ENCODE measurements around the gene CDH12. TPM values are rescaled to one million over a fixed set of nuclear protein-coding genes. Genes with fewer than 3 reads are reported as not detected.
"Not testable (repeated sequence)": the region's sequence is repeated elsewhere in the genome, so short reads cannot be mapped to it uniquely, and the experiment has no call there.

The CDH12 gene
- total and polyA plus RNA-seq, 4 donors = 5.8 to 29.9 (median 8.2) TPM

- no peak for DNase-seq (ENCODE audit: low read depth in 4 of 6, low spot score in 6 of 6)
- H3K27ac ChIP-seq (ENCODE audit: low read depth, low read length) = no peak overlapping the region
- no peaks in the 10 kb centered on the region for H3K27me3 ChIP-seq (ENCODE audit: control insufficient read depth, insufficient read depth, low read length)
- no peaks in the 10 kb centered on the region for H3K36me3 ChIP-seq (ENCODE audit: control insufficient read depth, insufficient read depth, low read length)
- H3K9me3 ChIP-seq (ENCODE audit: control insufficient read depth, insufficient read depth, low read length) = no peaks in the 10 kb centered on the region
- H3K4me1 ChIP-seq (ENCODE audit: control insufficient read depth, insufficient read depth, low read length) = no peaks in the 10 kb centered on the region
- H3K4me3 ChIP-seq (ENCODE audit: low read depth, low read length) = no peak overlapping the region
- WGBS (ENCODE audit: insufficient coverage) = 90% methylated on average over 2 of the region's 4 CpGs
These were observed 321.2 kb downstream of the CDH12 start for GRCh38 chr5:22531986-22532385.

GRCh38 chr5:22521521-22521920, 331.6 kb downstream of the CDH12 start:
- H3K9me3 ChIP-seq (ENCODE audit: control insufficient read depth, insufficient read depth, low read length) = no peaks in the 10 kb centered on the region
- WGBS (ENCODE audit: insufficient coverage) = no CpG with 5 or more reads among the region's 3 CpGs

GRCh38 chr5:22516497-22516896, 336.6 kb downstream of the CDH12 start:
- WGBS (ENCODE audit: insufficient coverage) = 100% methylated on average over 2 of the region's 7 CpGs
- H3K27me3 ChIP-seq (ENCODE audit: control insufficient read depth, insufficient read depth, low read length); H3K27ac ChIP-seq (ENCODE audit: low read depth, low read length); H3K4me3 ChIP-seq (ENCODE audit: low read depth, low read length); DNase-seq (ENCODE audit: low read depth in 4 of 6, low spot score in 6 of 6); H3K4me1 ChIP-seq (ENCODE audit: control insufficient read depth, insufficient read depth, low read length); H3K36me3 ChIP-seq (ENCODE audit: control insufficient read depth, insufficient read depth, low read length); H3K9me3 ChIP-seq (ENCODE audit: control insufficient read depth, insufficient read depth, low read length): not testable (repeated sequence)

More at GRCh38 chr5:22521521-22521920, 331.6 kb downstream of the CDH12 start:
- Histone ChIP-seq H3K27me3 (ENCODE audit: control insufficient read depth, insufficient read depth, low read length) (no peaks in the 10 kb centered on the region), H3K4me3 (ENCODE audit: low read depth, low read length) (no peak overlapping the region), H3K36me3 (ENCODE audit: control insufficient read depth, insufficient read depth, low read length) (no peaks in the 10 kb centered on the region), H3K27ac (ENCODE audit: low read depth, low read length) (no peak overlapping the region), H3K4me1 (ENCODE audit: control insufficient read depth, insufficient read depth, low read length) (no peaks in the 10 kb centered on the region)
- no peak for DNase-seq (ENCODE audit: low read depth in 4 of 6, low spot score in 6 of 6)

GRCh38 chr5:22514231-22514630, 338.9 kb downstream of the CDH12 start:
- no peaks in the 10 kb centered on the region for H3K4me1 ChIP-seq (ENCODE audit: control insufficient read depth, insufficient read depth, low read length)
- H3K36me3 ChIP-seq (ENCODE audit: control insufficient read depth, insufficient read depth, low read length) = no peaks in the 10 kb centered on the region
- no peak for DNase-seq (ENCODE audit: low read depth in 4 of 6, low spot score in 6 of 6)
- no peak overlapping the region for H3K27ac ChIP-seq (ENCODE audit: low read depth, low read length)
- H3K4me3 ChIP-seq (ENCODE audit: low read depth, low read length) = no peak overlapping the region
- H3K27me3 ChIP-seq (ENCODE audit: control insufficient read depth, insufficient read depth, low read length) = no peaks in the 10 kb centered on the region
- H3K9me3 ChIP-seq (ENCODE audit: control insufficient read depth, insufficient read depth, low read length) = no peaks in the 10 kb centered on the region

- Histone ChIP-seq H3K9me3 (ENCODE audit: control insufficient read depth, insufficient read depth, low read length) (no peaks in the 10 kb centered on the region), H3K27me3 (ENCODE audit: control insufficient read depth, insufficient read depth, low read length) (no peaks in the 10 kb centered on the region), H3K4me3 (ENCODE audit: low read depth, low read length) (no peak overlapping the region), H3K4me1 (ENCODE audit: control insufficient read depth, insufficient read depth, low read length) (no peaks in the 10 kb centered on the region), H3K27ac (ENCODE audit: low read depth, low read length) (no peak overlapping the region), H3K36me3 (ENCODE audit: control insufficient read depth, insufficient read depth, low read length) (no peaks in the 10 kb centered on the region)
- no peak for DNase-seq (ENCODE audit: low read depth in 4 of 6, low spot score in 6 of 6)
- WGBS (ENCODE audit: insufficient coverage) = no CpG with 5 or more reads among the region's 3 CpGs
These were observed 347.3 kb downstream of the CDH12 start for GRCh38 chr5:22505891-22506290.

- no peak overlapping the region for H3K4me3 ChIP-seq (ENCODE audit: low read depth, low read length)
- DNase-seq (ENCODE audit: low read depth in 4 of 6, low spot score in 6 of 6) = no peak
- no CpG with 5 or more reads among the region's 3 CpGs for WGBS (ENCODE audit: insufficient coverage)
These were observed 348.7 kb downstream of the CDH12 start for GRCh38 chr5:22504411-22504810.

GRCh38 chr5:22500556-22500955, 352.6 kb downstream of the CDH12 start:
- DNase-seq (ENCODE audit: low read depth in 4 of 6, low spot score in 6 of 6) = peak in 1 of 6 donors; percentile 22
- no peaks in the 10 kb centered on the region for H3K4me1 ChIP-seq (ENCODE audit: control insufficient read depth, insufficient read depth, low read length)

More at GRCh38 chr5:22504411-22504810, 348.7 kb downstream of the CDH12 start:
- no peak overlapping the region for H3K27ac ChIP-seq (ENCODE audit: low read depth, low read length)
- no peaks in the 10 kb centered on the region for H3K27me3 ChIP-seq (ENCODE audit: control insufficient read depth, insufficient read depth, low read length)
- no peaks in the 10 kb centered on the region for H3K36me3 ChIP-seq (ENCODE audit: control insufficient read depth, insufficient read depth, low read length)
- H3K9me3 ChIP-seq (ENCODE audit: control insufficient read depth, insufficient read depth, low read length) = no peaks in the 10 kb centered on the region
- H3K4me1 ChIP-seq (ENCODE audit: control insufficient read depth, insufficient read depth, low read length) = no peaks in the 10 kb centered on the region

GRCh38 chr5:22496666-22497065, 356.5 kb downstream of the CDH12 start:
- Histone ChIP-seq H3K27ac (ENCODE audit: low read depth, low read length) (no peak overlapping the region), H3K4me3 (ENCODE audit: low read depth, low read length) (no peak overlapping the region), H3K4me1 (ENCODE audit: control insufficient read depth, insufficient read depth, low read length) (no peaks in the 10 kb centered on the region), H3K9me3 (ENCODE audit: control insufficient read depth, insufficient read depth, low read length) (no peaks in the 10 kb centered on the region), H3K27me3 (ENCODE audit: control insufficient read depth, insufficient read depth, low read length) (no peaks in the 10 kb centered on the region), H3K36me3 (ENCODE audit: control insufficient read depth, insufficient read depth, low read length) (no peaks in the 10 kb centered on the region)
- no peak for DNase-seq (ENCODE audit: low read depth in 4 of 6, low spot score in 6 of 6)
- WGBS (ENCODE audit: insufficient coverage) = 0% methylated on average over 1 of the region's 4 CpGs

More at GRCh38 chr5:22500556-22500955, 352.6 kb downstream of the CDH12 start:
- WGBS (ENCODE audit: insufficient coverage) = 60% methylated on average over 1 of the region's 1 CpG
- no peaks in the 10 kb centered on the region for H3K27me3 ChIP-seq (ENCODE audit: control insufficient read depth, insufficient read depth, low read length)
- no peaks in the 10 kb centered on the region for H3K9me3 ChIP-seq (ENCODE audit: control insufficient read depth, insufficient read depth, low read length)
- H3K36me3 ChIP-seq (ENCODE audit: control insufficient read depth, insufficient read depth, low read length) = no peaks in the 10 kb centered on the region
- H3K4me3 ChIP-seq (ENCODE audit: low read depth, low read length) = no peak overlapping the region
- H3K27ac ChIP-seq (ENCODE audit: low read depth, low read length) = no peak overlapping the region

GRCh38 chr5:22495016-22495720, 358.0 kb downstream of the CDH12 start:
- Histone ChIP-seq H3K4me3 (ENCODE audit: low read depth, low read length) (no peak overlapping the region), H3K27ac (ENCODE audit: low read depth, low read length) (no peak overlapping the region), H3K4me1 (ENCODE audit: control insufficient read depth, insufficient read depth, low read length) (no peaks in the 10 kb centered on the region), H3K36me3 (ENCODE audit: control insufficient read depth, insufficient read depth, low read length) (no peaks in the 10 kb centered on the region), H3K9me3 (ENCODE audit: control insufficient read depth, insufficient read depth, low read length) (no peaks in the 10 kb centered on the region), H3K27me3 (ENCODE audit: control insufficient read depth, insufficient read depth, low read length) (no peaks in the 10 kb centered on the region)
- DNase-seq (ENCODE audit: low read depth in 4 of 6, low spot score in 6 of 6) = peak in 1 of 6 donors; percentile 72
- no CpG with 5 or more reads among the region's 2 CpGs for WGBS (ENCODE audit: insufficient coverage)

GRCh38 chr5:22488427-22488826, 364.7 kb downstream of the CDH12 start:
- Histone ChIP-seq H3K9me3 (ENCODE audit: control insufficient read depth, insufficient read depth, low read length) (no peaks in the 10 kb centered on the region), H3K4me3 (ENCODE audit: low read depth, low read length) (no peak overlapping the region), H3K4me1 (ENCODE audit: control insufficient read depth, insufficient read depth, low read length) (no peaks in the 10 kb centered on the region), H3K27me3 (ENCODE audit: control insufficient read depth, insufficient read depth, low read length) (no peaks in the 10 kb centered on the region), H3K36me3 (ENCODE audit: control insufficient read depth, insufficient read depth, low read length) (no peaks in the 10 kb centered on the region), H3K27ac (ENCODE audit: low read depth, low read length) (no peak overlapping the region)
- no peak for DNase-seq (ENCODE audit: low read depth in 4 of 6, low spot score in 6 of 6)
